Measurements from ENCODE around the gene KIF20B.

The KIF20B gene

DNA sequence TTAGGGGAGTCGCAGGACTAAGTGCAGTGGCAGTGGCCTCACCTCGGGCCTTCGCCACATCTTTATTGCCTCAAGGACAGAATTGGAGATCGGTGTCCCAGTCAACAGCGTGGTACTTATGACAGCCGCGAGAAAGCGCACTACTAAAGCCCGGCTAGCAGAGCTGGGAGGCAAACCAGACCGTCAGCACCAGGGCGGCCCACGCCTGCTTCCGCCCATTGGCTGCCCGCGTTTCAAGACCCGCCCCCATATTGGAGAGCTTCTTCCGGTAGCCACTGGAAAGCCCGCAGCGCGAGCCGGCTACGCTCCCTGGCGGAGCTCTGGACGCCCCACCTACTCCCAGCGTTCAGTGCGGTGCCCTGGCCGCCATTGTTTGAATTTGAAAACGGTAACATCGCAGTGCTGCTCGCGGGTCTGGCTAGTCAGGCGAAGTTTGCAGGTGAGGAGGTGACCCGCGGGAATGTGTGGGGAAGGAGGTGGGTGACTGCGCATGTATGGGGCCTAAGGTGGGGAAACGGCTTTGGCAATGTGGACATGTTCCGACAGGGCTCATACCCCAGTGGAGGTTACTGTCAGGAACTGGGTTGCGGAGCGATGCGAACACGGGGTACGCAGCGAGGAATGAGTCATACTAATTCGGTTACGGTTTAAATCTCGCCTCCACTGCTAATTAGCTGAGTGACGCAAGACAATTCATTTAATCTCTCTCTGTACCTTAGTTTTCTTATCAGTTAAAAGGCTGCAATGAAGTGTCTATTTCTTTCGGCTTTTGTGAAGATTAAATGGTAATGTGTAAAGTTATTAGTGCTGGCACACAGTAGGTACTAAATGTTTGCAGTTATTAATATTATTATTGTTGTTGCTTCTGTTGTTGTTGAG lies at the start of gene KIF20B:
TSS of gene KIF20B (plus strand) at position 349 of the 879 bp plus-strand sequence. CDS start 3,705 bp downstream, outside the sequence.
- peak; percentile 90 to 91 for DNase-seq (ENCODE audit: low read depth in 2 of 2)

- no peak for DNase-seq (ENCODE audit: low read depth in 2 of 2)
These were observed 49.3 kb upstream of the KIF20B start for GRCh38 chr10:89651916-89652573.

DNA sequence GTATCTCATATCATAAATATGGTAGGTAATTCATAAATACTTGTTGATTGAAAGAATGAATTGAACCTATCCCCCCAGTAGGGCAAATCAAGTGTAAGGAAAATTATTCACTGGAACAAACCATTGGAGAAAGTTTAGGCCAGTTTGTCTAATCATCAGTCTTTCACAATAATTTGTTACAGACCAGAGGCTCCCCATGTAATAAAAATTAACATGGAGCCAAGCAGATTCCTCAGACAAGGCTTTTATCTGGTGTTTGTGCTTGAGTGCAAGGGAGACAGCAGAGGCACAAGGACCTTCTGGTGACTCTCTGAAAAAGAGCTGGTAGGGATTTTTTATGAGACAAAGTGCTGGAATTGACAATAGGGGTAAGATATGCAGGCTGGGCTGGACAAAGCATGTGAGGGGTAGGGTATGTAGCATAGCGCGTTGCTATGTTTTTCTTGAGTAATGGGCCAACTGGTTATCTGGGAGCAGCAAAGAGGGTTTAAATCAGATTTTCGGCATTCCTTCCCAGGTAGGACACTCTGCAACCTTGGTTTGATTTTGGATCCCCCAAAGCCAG lies 48.5 kb upstream of the KIF20B start:
- no peak for DNase-seq (ENCODE audit: low read depth in 2 of 2)

- DNase-seq (ENCODE audit: low read depth in 2 of 2) = no peak
These were observed 48.0 kb upstream of the KIF20B start for GRCh38 chr10:89653410-89653869.

GRCh38 chr10:89655722-89656121 lies 45.7 kb upstream of the KIF20B start:
- no peak for DNase-seq (ENCODE audit: low read depth in 2 of 2)

GRCh38 chr10:89657302-89657701 lies 44.1 kb upstream of the KIF20B start:
- DNase-seq (ENCODE audit: low read depth in 2 of 2) = no peak

- no peak for DNase-seq (ENCODE audit: low read depth in 2 of 2)
These were observed 42.0 kb upstream of the KIF20B start for GRCh38 chr10:89659143-89660131.

- no peak for DNase-seq (ENCODE audit: low read depth in 2 of 2)
These were observed 38.8 kb upstream of the KIF20B start for GRCh38 chr10:89662596-89662995.

DNA sequence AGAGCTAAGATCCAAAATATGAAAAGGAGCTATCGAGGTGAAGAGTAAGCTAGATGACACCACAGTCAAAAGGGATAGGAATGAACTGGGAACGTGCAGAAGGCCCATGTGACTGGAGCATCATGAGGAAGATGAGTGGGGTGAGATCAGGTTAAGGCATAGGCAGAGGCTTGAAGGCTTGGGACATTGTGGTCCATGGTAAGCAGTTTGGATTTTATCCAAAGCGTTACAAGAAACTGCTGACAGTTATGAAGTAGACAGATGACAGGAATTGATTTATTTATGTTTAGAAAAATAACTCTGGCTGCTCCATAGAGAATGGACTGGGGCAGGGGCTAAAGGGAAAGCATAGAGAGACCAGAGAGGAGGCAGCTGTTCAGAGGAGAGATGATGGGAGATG lies 38.2 kb upstream of the KIF20B start:
- DNase-seq (ENCODE audit: low read depth in 2 of 2) = no peak

DNA sequence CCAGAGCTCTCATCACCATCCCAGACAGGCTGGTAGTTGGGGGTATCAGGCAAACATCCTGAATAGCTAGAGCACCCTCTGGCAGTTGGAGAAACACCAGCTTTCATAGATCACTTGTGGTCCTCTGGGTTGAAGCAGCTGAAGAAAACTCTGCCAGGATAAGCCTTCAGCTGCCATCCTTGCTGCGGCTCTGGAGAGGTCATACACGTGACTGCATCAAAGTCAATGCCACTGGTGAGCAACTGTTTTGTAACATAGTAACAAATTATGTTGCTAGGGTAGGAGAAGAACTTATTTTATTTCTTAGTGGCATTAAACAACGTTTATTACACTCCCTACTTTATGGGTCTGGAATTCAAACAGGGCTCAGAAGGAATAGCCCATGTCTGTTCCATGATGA lies 37.2 kb upstream of the KIF20B start:
- no peak for DNase-seq (ENCODE audit: low read depth in 2 of 2)

DNA sequence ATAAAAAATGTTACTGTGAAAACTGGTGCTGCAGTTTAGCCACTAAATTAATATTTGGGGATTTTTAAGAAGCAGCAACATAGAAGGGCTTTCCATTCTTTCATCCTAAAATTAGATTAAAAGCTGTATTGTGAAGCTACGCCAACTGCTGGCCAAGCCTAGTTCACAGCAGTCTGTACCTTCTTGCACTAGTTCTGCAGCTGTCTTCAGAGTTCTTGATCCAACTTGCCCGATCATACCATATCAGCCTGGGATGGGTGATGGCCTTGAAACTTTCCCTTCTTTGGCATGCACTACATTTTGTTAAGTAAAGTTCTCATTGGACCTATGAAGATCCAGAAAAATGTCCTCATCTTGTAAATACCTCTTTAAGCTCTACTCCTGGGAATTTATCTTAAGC lies 36.1 kb upstream of the KIF20B start:
- no peak for DNase-seq (ENCODE audit: low read depth in 2 of 2)

DNA sequence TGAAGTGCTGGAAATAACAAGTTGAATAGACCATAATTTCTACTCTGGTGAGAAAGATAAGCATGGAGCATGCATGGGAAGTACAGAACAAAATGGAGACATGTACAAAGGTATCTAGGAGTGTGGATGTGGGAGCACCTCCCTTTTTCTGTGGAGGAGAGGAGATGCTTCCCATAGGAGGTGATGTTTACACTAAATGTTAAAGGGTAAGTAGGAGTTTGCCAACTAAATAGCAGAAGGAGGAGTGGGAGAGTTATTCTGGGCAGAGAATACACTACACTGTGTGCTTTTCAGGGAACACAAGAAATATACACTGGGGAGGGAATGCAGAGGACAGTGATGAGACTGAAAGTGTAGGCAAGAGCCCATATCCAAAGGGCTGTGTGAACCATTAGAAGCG lies 35.3 kb upstream of the KIF20B start:
- DNase-seq (ENCODE audit: low read depth in 2 of 2) = no peak

DNA sequence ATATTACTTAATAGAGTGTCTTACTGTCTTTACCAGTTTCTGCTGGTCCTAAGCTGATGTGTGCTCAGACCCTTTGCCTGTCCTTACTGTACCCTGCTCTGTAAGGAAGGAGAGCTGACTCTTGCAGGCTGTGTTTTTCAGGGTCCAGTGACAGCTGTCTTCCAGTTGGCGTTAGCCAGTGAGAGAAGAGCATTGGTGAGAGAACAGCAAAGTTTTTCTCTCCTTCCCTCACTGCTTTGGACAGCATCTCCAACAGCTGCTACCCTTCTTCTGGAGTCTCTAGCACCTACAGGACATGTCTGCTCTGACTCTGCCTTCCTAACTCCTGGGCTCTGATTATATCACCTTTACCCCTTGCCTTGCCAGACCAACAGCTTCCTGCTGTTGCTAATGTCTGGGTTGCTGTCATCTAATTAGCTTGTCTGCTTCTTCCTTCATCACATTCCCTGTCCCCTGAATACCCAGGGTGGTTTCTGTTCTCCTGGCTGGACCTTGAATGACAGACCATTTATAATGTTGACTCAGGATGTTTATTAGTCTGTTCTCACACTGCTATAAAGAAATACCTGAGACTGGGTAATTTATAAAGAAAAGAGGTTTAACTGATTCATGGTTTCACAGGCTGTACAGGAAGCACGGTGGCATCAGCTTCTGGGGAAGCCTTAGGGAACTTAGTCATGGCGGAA lies 32.9 kb upstream of the KIF20B start:
- no peak for DNase-seq (ENCODE audit: low read depth in 2 of 2)

DNA sequence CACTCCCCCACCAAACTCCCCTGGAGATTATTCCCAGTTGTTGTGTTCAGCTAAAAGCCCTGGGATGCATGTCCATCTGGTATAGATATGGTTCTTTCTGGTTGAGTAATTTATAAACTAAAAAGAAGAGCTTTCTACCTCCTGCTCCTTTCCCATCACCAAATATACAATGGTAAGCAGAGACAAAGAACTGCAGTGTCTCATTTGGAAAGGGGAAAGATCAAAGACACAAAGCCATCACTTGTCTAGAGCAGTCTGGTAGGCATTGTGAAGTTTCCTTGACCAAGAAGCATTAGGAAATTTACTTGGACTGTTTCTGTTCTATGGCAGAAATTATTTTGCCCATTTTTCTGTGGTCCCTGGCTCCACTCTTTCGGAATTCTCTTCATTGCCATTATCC lies 31.4 kb upstream of the KIF20B start:
- no peak for DNase-seq (ENCODE audit: low read depth in 2 of 2)

DNA sequence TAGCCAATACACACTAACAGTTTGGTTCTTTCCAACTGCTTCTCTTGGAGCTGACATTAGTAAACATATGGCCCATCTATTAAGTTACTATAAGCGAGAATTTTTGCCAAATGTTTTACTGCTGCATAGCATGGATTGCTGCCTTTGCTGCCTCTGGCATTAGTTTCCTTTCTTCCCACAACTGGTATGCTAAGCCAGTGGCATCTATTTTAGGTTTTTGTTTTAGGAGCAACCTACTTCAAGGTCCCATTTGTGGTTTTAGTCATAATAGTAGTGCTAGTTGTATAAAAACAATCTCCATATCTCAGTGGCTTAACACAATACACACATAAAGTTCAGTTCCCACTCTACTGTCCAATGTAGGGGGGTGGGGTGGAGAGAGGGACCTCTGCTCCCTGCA lies 30.5 kb upstream of the KIF20B start:
- no peak for DNase-seq (ENCODE audit: low read depth in 2 of 2)

DNA sequence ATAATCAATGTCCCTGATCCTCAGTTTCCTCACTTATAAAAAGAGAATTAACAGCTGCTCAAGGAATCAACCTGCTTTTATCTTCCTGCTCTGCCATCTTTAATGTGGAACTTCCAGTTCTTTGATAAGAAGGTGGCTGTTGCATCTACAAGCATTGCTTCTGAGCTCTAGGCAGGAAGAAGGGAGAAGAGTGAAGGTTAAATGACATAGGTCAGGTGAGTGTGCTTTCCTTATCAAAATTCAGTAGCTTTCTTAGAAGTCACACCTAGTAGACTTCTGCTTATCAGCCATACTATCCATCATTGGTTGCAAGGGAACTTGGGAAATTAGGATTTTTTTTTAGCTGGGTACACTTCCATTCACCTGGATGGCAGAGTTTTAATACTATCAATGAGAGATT lies 24.0 kb upstream of the KIF20B start:
- no peak for DNase-seq (ENCODE audit: low read depth in 2 of 2)

DNA sequence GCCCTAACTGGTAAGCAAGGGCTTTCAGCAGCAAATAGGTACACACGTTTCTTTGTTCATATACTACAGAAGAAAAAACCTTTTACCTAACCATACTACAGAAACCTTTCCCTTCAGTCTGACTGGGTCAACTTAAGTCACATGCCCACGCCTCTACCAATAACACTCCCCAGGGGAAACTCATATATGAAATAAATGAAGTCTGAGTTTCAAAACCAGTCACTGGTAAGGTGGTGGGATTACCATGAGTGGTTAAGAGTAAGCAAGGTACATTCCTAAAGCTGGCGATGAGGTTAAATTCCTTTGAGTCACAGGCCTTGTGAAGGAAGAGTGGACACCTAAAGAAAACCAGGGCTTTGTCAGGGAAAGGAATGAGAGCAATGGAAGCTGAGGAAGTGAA lies 21.4 kb upstream of the KIF20B start:
- no peak for DNase-seq (ENCODE audit: low read depth in 2 of 2)

DNA sequence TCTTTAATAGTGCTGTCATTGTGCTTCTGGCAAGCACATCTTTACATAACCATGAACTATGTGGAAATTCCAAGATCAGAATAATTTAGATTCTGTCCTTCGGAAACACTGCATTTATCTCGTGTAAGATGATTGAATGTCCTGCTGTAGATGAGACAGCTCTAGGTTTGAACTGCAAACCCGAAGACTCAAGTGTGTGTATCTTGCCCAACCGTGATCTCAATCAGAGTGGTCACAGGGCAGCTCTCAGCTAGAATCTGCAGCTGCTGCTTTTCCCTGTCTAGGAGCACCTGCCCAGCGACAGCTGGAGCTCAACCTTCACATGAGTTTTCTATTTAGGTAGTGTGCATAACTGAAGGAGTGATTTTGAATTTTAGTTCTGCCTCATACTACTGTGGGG lies 17.5 kb upstream of the KIF20B start:
- no peak for DNase-seq (ENCODE audit: low read depth in 2 of 2)

- no peak for DNase-seq (ENCODE audit: low read depth in 2 of 2)
These were observed 16.8 kb upstream of the KIF20B start for GRCh38 chr10:89684604-89685003.

GRCh38 chr10:89685936-89686335 lies 15.5 kb upstream of the KIF20B start:
- DNase-seq (ENCODE audit: low read depth in 2 of 2) = no peak

DNA sequence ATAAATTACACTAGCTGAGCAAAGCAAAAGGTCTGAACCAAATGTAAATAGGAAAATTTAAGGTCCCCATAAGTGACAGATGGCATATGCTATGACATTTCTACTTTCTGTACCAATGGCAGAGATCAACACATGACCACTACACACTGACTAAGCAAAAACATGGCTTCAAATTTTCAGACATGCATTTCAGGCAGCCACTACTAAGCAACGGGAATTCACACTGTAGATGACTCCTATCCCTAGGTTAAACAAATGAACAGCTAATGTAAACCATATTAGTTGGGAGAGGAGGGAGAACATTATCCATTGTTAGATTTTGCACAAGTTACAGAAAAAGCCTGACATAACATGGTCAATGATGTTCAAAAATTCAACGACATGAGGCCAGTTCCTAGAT lies 11.4 kb upstream of the KIF20B start:
- no peak for DNase-seq (ENCODE audit: low read depth in 2 of 2)

All from stimulated activated CD8-positive, alpha-beta memory T cell treated with anti-CD3 and anti-CD28 coated beads, Interleukin-15, amount 100 ng/mL, for 4 hours (primary cell).